Kidney (tissue), 14 donors: ENCODE measurements around the gene CPA4. TPM values are rescaled to one million over a fixed set of nuclear protein-coding genes. Genes with fewer than 3 reads are reported as not detected.
A peak's percentile ranks its signal among the peaks of the same experiment; 100 is the strongest.

ENCODE experiments used
- DNase-seq, 5 donors: peaks; one replicate each; pipeline ENCODE4 v3.0.0-alpha.2; 2013 to 2020
- FAIRE-seq: peaks from 2 replicates; lab custom pipeline; 2012; peaks lifted over from hg19 to GRCh38; lab: Jason Lieb, UNC
- H3K27ac ChIP-seq, 2 donors: one replicate each; pipeline ENCODE4 v1.7.0; 2013; ENCODE audit warnings: low read depth in 2 of 2, low read length in 2 of 2, inconsistent platforms in 1 of 2
- H3K27me3 ChIP-seq: one replicate; pipeline ENCODE4 v1.7.1; 2013; ENCODE audit warnings: low read length, inconsistent platforms; ENCODE audit not compliant: control insufficient read depth, insufficient read depth
- H3K36me3 ChIP-seq, 3 donors: one replicate each; pipeline versions ENCODE4 v1.7.0 to v1.7.1; 2013; ENCODE audit warnings: low read length in 3 of 3, control low read depth in 1 of 3, inconsistent platforms in 1 of 3; ENCODE audit not compliant: insufficient read depth in 3 of 3, control insufficient read depth in 2 of 3
- H3K4me1 ChIP-seq, 3 donors: one replicate each; pipeline versions ENCODE4 v1.7.0 to v1.7.1; 2013; ENCODE audit warnings: low read length in 3 of 3, inconsistent platforms in 1 of 3, low read depth in 1 of 3; ENCODE audit not compliant: control insufficient read depth in 2 of 3, insufficient read depth in 2 of 3
- H3K4me3 ChIP-seq, 3 donors: one replicate each; pipeline versions ENCODE4 v1.7.0 to v1.8.1; 2013; ENCODE audit warnings: low read length in 3 of 3, control low read depth in 1 of 3, inconsistent platforms in 1 of 3
- H3K9ac ChIP-seq, 3 donors: one replicate each; pipeline versions ENCODE4 v1.7.0 to v1.7.1; 2013; ENCODE audit warnings: low read length in 3 of 3, control low read depth in 1 of 3, inconsistent platforms in 1 of 3
- H3K9me3 ChIP-seq, 3 donors: one replicate each; pipeline versions ENCODE4 v1.7.0 to v1.7.1; 2013; ENCODE audit warnings: low read length in 3 of 3, control low read depth in 1 of 3, inconsistent platforms in 1 of 3; ENCODE audit not compliant: control insufficient read depth in 2 of 3, insufficient read depth in 1 of 3
- intact Hi-C: fragments of 100-400 bp; cut with DNase I; formaldehyde crosslinking; loops from one replicate; pipeline ENCODE4 v1.11.1; 2022
- polyA plus RNA-seq: library from polyadenylated mRNA; stranded (reverse); fragments of 350-450 nt; fragmentation: Illumina TruSeq; extraction: RNeasy Lipid Tissue Mini Kit (QIAGEN cat#74804); gene quantifications from one replicate; pipeline ENCODE4 v1.2.3, GENCODE V29; 2014; ENCODE audit warnings: low read depth, low replicate concordance; ENCODE audit not compliant: insufficient read depth
- total RNA-seq: library from RNA; stranded (reverse); fragmentation: NEBNext Ultra II Directional; extraction: Animal tissue kit (Norgen Biotek cat#: 25700); gene quantifications from one replicate; pipeline ENCODE4 v1.2.1, GENCODE V29; 2021
- TF ChIP-seq, protein P1 (sequence below): IDR thresholded peaks from 3 replicates; pipeline ENCODE4 v1.5.1; 2012; ENCODE audit warnings: mild to moderate bottlenecking, moderate library complexity, borderline replicate concordance; ENCODE audit not compliant: insufficient read depth; ENCODE audit errors: extremely low read depth
- donor health status: control.
- donor health status: control.
- donor health status: control.
- donor health status: control.
- donor health status: control.
- donor health status: DM: yes; HTN: yes; CAD: no.
- donor health status: Normal renal cell carcinoma (clear cell type).

The CPA4 gene
- total and polyA plus RNA-seq, 2 donors from 2014 or later = 1.1 TPM; not detected in 1

DNA sequence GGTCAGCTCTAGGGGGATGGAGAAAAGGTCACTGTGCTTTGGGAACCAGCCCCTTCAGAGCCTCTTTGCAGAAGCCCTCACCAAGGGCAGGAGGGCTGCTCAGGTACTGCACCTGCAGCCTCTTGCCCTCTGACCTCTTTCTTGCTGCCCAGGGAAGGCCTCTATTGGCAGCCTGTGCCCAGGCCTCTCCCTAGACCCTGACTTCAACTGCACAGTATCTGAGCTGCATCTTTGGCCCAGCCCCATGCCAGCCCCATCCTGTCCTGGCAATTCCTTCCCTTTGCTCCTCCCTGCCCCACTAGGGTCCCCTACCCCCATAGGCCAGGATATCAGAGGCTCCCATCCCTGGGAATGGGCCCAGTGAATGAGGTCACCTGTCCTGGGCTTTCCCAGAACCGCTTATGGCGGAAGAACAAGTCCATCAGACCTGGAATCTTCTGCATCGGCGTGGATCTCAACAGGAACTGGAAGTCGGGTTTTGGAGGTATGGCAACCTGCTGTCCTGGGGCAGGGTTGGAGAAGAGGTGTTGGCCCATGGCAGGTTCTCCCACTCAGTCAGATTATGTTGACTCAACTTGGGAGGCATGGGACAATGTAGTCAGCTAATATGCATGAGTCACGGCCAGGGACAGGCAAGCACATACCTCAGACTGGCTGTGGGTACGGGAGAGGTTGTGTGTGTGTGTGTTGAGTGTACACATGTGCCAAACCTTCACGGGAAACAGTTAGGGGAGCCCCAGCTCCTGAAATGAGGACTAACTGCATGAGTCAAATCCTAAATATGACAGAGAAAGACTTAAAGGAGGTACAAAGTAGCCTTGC is 70.3 kb downstream of the CPA4 start:
- intact Hi-C loops = no loop called here
- TF ChIP-seq, protein P1, sequence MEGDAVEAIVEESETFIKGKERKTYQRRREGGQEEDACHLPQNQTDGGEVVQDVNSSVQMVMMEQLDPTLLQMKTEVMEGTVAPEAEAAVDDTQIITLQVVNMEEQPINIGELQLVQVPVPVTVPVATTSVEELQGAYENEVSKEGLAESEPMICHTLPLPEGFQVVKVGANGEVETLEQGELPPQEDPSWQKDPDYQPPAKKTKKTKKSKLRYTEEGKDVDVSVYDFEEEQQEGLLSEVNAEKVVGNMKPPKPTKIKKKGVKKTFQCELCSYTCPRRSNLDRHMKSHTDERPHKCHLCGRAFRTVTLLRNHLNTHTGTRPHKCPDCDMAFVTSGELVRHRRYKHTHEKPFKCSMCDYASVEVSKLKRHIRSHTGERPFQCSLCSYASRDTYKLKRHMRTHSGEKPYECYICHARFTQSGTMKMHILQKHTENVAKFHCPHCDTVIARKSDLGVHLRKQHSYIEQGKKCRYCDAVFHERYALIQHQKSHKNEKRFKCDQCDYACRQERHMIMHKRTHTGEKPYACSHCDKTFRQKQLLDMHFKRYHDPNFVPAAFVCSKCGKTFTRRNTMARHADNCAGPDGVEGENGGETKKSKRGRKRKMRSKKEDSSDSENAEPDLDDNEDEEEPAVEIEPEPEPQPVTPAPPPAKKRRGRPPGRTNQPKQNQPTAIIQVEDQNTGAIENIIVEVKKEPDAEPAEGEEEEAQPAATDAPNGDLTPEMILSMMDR = no peak
- DNase-seq (no peak), FAIRE-seq (no peak)
- H3K36me3 ChIP-seq = no peaks in the 10 kb centered on the region
- no peak overlapping the region for H3K4me3 ChIP-seq
- H3K27ac ChIP-seq = peak overlapping the region; percentile 11 to 43
- H3K9ac ChIP-seq = peak overlapping the region in 1 of 3 donors; percentile 32
- H3K9me3 ChIP-seq = peaks cover 0 to 10% (median 2%) of the 10 kb centered on the region in 3 donors
- H3K27me3 ChIP-seq = no peaks in the 10 kb centered on the region
- H3K4me1 ChIP-seq = peaks cover 2 to 9% (median 9%) of the 10 kb centered on the region in 3 donors

DNA sequence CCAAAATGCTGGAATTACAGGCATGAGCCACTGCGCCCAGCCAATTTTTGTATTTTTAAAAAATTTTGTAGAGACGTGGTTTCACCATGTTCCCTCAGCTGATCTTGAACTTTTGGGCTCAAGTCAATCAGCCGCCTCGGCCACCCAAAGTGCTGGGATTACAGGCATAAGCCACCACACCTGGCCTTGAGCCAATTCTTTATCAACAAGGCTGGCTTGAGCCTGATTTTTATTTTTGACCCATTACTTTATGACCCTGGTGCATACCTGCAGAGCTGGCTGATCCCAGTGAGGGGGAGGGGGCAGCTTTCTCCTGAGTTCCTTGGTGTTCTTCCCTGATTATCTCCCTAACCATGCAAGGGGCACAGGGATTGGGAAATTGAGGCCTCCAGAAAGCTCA is 71.5 kb downstream of the CPA4 start:
- intact Hi-C loops = no loop called here
- FAIRE-seq (no peak), DNase-seq (peak in 1 of 5 donors; percentile 52)
- Histone ChIP-seq H3K4me1 (peaks cover 4 to 17% (median 9%) of the 10 kb centered on the region in 3 donors), H3K27ac (peak overlapping the region; percentile 81 to 84), H3K9ac (no peak overlapping the region), H3K36me3 (no peaks in the 10 kb centered on the region), H3K27me3 (no peaks in the 10 kb centered on the region), H3K4me3 (no peak overlapping the region), H3K9me3 (peaks cover 0 to 5% (median 2%) of the 10 kb centered on the region in 3 donors)
- TF ChIP-seq, protein P1 = no peak

DNA sequence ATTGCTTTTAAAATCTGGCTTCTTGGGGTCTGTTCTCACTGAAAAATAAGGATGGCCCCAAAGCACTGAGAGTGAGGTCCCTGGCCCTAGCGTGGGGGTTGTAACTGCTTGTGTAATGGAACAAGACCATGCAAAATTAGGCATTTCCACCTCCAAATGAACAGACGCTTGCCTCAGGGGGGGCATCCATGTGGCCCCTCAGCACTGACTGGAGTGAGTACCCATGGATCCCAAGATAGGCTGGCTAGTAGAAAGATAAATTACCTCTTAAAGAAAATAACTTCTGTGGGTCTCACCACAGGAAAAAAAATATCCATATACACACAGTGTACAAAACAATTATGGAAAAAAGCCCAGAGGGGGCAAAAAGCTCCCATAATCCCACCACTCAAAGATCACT is 72.1 kb downstream of the CPA4 start:
- DNase-seq (no peak), FAIRE-seq (no peak)
- Histone ChIP-seq H3K9me3 (peaks cover 0 to 2% (median 0%) of the 10 kb centered on the region in 3 donors), H3K4me3 (no peak overlapping the region), H3K9ac (no peak overlapping the region), H3K36me3 (no peaks in the 10 kb centered on the region), H3K4me1 (peaks cover 9 to 21% (median 9%) of the 10 kb centered on the region in 3 donors), H3K27me3 (no peaks in the 10 kb centered on the region), H3K27ac (peak overlapping the region; percentile 81 to 84)
- TF ChIP-seq, protein P1 = no peak
- intact Hi-C loops = no loop called here
